Measurements from ENCODE around the gene MT1F. TPM values are rescaled to one million over a fixed set of nuclear protein-coding genes. Genes with fewer than 3 reads are reported as not detected.

MT1F gene
- total and polyA plus RNA-seq, 2 donors (not counting 1 experiment from before 2014, with no cell fraction given): 4.3 to 5.3 TPM

GRCh38 chr16:56691885-56692284, 34.1 kb downstream of the MT1F start:
- Histone ChIP-seq H3K27me3 (replicated peaks in 1 of 4; ENCODE audit: control extremely low read depth in 1 of 4, control insufficient read depth in 3 of 4, insufficient read depth in 4 of 4, low read length in 3 of 4) (peaks cover 0 to 2% (median 0%) of the 10 kb centered on the region in 4 experiments), H3K4me3 (ENCODE audit: control extremely low read depth in 1 of 5, extremely low read depth in 1 of 5, insufficient read depth in 1 of 5, low read depth in 2 of 5, low read length in 4 of 5) (no peak overlapping the region), H3K36me3 (replicated peaks in 1 of 2; ENCODE audit: control extremely low read depth in 1 of 2, control insufficient read depth in 1 of 2, extremely low read depth in 1 of 2, insufficient read depth in 2 of 2, low read length in 1 of 2) (no peaks in the 10 kb centered on the region), H2AFZ (ENCODE audit: insufficient read depth, low read depth, low read length, poor library complexity, severe bottlenecking) (no peak overlapping the region), H3K79me2 (ENCODE audit: control insufficient read depth, insufficient read depth, low read length) (no peaks in the 10 kb centered on the region), H3K27ac (ENCODE audit: low read length in 2 of 2) (no peak overlapping the region), H4K20me1 (ENCODE audit: control insufficient read depth, insufficient read depth, low read length, poor library complexity, severe bottlenecking) (no peaks in the 10 kb centered on the region), H3K4me1 (ENCODE audit: control insufficient read depth in 2 of 2, insufficient read depth in 2 of 2, low read length in 2 of 2) (no peaks in the 10 kb centered on the region), H3K9me3 (ENCODE audit: control extremely low read depth in 1 of 3, control insufficient read depth in 2 of 3, insufficient read depth in 1 of 3, low read length in 2 of 3) (peaks cover 0 to 17% (median 0%) of the 10 kb centered on the region in 3 donors), H3K9ac (ENCODE audit: low read length) (no peak overlapping the region), H3K4me2 (replicated peaks; ENCODE audit: low read depth, low read length, poor library complexity, severe bottlenecking) (no peak overlapping the region)
- POLR2A ChIA-PET: no interaction called here
- H3K27ac Mint-ChIP-seq: no peak overlapping the region
- H3K4me1 Mint-ChIP-seq: no peaks in the 10 kb centered on the region
- WGBS (ENCODE audit: insufficient coverage): 87% methylated on average over 4 of the region's 4 CpGs
- CTCF ChIA-PET: interaction anchor here (3.3 kb wide), 1 partner anchor 9 kb away, joined by 15 read pairs; no protein-coding TSS in a partner anchor
- intact Hi-C loops (cut with micrococcal nuclease): no loop called here
- no peaks in the 10 kb centered on the region for H3K9me3 Mint-ChIP-seq (ENCODE audit: insufficient read depth)
- no peak for DNase-seq
- H3K4me3 Mint-ChIP-seq: no peak overlapping the region
- no peak for TF ChIP-seq CTCF (IDR thresholded peaks at IDR 0.05)
- no peak for TF ChIP-seq EZH2 (IDR thresholded peaks at IDR 0.05; ENCODE audit: borderline replicate concordance, insufficient read depth, low read depth, low read length, poor library complexity, severe bottlenecking)
- peaks cover 19% of the 10 kb centered on the region for H3K27me3 Mint-ChIP-seq
- no peak for ATAC-seq (ENCODE audit: low read depth)

GRCh38 chr16:56695246-56695645, 37.5 kb downstream of the MT1F start:
- H3K4me3 ChIP-seq (ENCODE audit: control extremely low read depth in 1 of 5, extremely low read depth in 1 of 5, insufficient read depth in 1 of 5, low read depth in 2 of 5, low read length in 4 of 5): no peak overlapping the region
- no peaks in the 10 kb centered on the region for H4K20me1 ChIP-seq (ENCODE audit: control insufficient read depth, insufficient read depth, low read length, poor library complexity, severe bottlenecking)
- H2AFZ ChIP-seq (ENCODE audit: insufficient read depth, low read depth, low read length, poor library complexity, severe bottlenecking): no peak overlapping the region
- H3K9me3 ChIP-seq (ENCODE audit: control extremely low read depth in 1 of 3, control insufficient read depth in 2 of 3, insufficient read depth in 1 of 3, low read length in 2 of 3): peaks cover 0 to 23% (median 3%) of the 10 kb centered on the region in 3 donors
- CTCF ChIA-PET: interaction anchor here (1.5 kb wide), 1 partner anchor 119 kb away, joined by 4 read pairs; no protein-coding TSS in a partner anchor
- no peaks in the 10 kb centered on the region for H3K36me3 ChIP-seq (replicated peaks in 1 of 2; ENCODE audit: control extremely low read depth in 1 of 2, control insufficient read depth in 1 of 2, extremely low read depth in 1 of 2, insufficient read depth in 2 of 2, low read length in 1 of 2)
- H3K9ac ChIP-seq (ENCODE audit: low read length): no peak overlapping the region
- POLR2A ChIA-PET: no interaction called here
- Mint-ChIP-seq H3K27ac (no peak overlapping the region), H3K9me3 (ENCODE audit: insufficient read depth) (peaks cover 7% of the 10 kb centered on the region), H3K4me1 (no peaks in the 10 kb centered on the region), H3K4me3 (no peak overlapping the region), H3K27me3 (peaks cover 11% of the 10 kb centered on the region)
- WGBS (ENCODE audit: insufficient coverage): 100% methylated on average over 1 of the region's 1 CpG
- no peak for TF ChIP-seq EZH2 (IDR thresholded peaks at IDR 0.05; ENCODE audit: borderline replicate concordance, insufficient read depth, low read depth, low read length, poor library complexity, severe bottlenecking)
- TF ChIP-seq CTCF (IDR thresholded peaks at IDR 0.05): no peak
- peaks cover 0 to 2% (median 0%) of the 10 kb centered on the region in 4 experiments for H3K27me3 ChIP-seq (replicated peaks in 1 of 4; ENCODE audit: control extremely low read depth in 1 of 4, control insufficient read depth in 3 of 4, insufficient read depth in 4 of 4, low read length in 3 of 4)
- ATAC-seq (ENCODE audit: low read depth) (no peak), DNase-seq (no peak)
- H3K79me2 ChIP-seq (ENCODE audit: control insufficient read depth, insufficient read depth, low read length): no peaks in the 10 kb centered on the region
- no peaks in the 10 kb centered on the region for H3K4me1 ChIP-seq (ENCODE audit: control insufficient read depth in 2 of 2, insufficient read depth in 2 of 2, low read length in 2 of 2)
- no peak overlapping the region for H3K4me2 ChIP-seq (replicated peaks; ENCODE audit: low read depth, low read length, poor library complexity, severe bottlenecking)
- H3K27ac ChIP-seq (ENCODE audit: low read length in 2 of 2): no peak overlapping the region
- intact Hi-C loops (cut with micrococcal nuclease): no loop called here
